Calu3 (cell line): ENCODE data around the gene AKIP1. TPM values are rescaled to one million over a fixed set of nuclear protein-coding genes. Genes with fewer than 3 reads are reported as not detected.
A peak's percentile ranks its signal among the peaks of the same experiment; 100 is the strongest.
"Not testable (repeated sequence)": the region's sequence is repeated elsewhere in the genome, so short reads cannot be mapped to it uniquely, and the experiment has no call there.

Experiments used
- BruUV-seq: library from RNA; stranded (reverse); fragments of 400-500 nt; replicated peaks from 2 replicates; lab custom pipeline; 2021; lab: Mats Ljungman, UMichigan
- CTCF ChIA-PET: fragments of 300-600 bp; sonication (Branson Sonifier 250); formaldehyde crosslinking; loops from one replicate; lab custom pipeline; 2022; ENCODE audit warnings: antibody characterized with exemption; lab: Charles Lee
- DNase-seq: peaks from one replicate; pipeline ENCODE4 v3.0.0; 2022
- H3K27ac Mint-ChIP-seq: one replicate; pipeline ENCODE4 v1.8.0; 2022; ENCODE audit warnings: mixed read lengths; ENCODE audit not compliant: unreplicated experiment
- H3K27me3 Mint-ChIP-seq: one replicate; pipeline ENCODE4 v1.8.0; 2022; ENCODE audit warnings: mixed read lengths; ENCODE audit not compliant: unreplicated experiment
- H3K36me3 Mint-ChIP-seq: one replicate; pipeline ENCODE4 v1.8.0; 2022; ENCODE audit warnings: mild to moderate bottlenecking, moderate library complexity, mixed read lengths; ENCODE audit not compliant: insufficient read depth, unreplicated experiment
- H3K4me1 Mint-ChIP-seq: one replicate; pipeline ENCODE4 v1.8.0; 2022; ENCODE audit warnings: mild to moderate bottlenecking, low read depth, mixed read lengths; ENCODE audit not compliant: unreplicated experiment
- H3K4me3 Mint-ChIP-seq: one replicate; pipeline ENCODE4 v1.8.0; 2022; ENCODE audit warnings: mild to moderate bottlenecking, low read depth, moderate library complexity, mixed read lengths; ENCODE audit not compliant: unreplicated experiment
- H3K9me3 Mint-ChIP-seq: one replicate; pipeline ENCODE4 v1.8.0; 2022; ENCODE audit warnings: low read depth, mixed read lengths; ENCODE audit not compliant: unreplicated experiment
- intact Hi-C: fragments of 100-400 bp; cut with micrococcal nuclease; formaldehyde crosslinking; loops from one replicate; pipeline ENCODE4 v1.10.0; 2022; ENCODE audit not compliant: unreplicated experiment
- total RNA-seq: library from RNA; stranded (reverse); gene quantifications from 2 replicates; pipeline ENCODE4 v1.2.3, GENCODE V29; 2022
- TF ChIP-seq, protein P1 (sequence below): fragments of 200-600 bp; IDR thresholded peaks from one replicate; pipeline ENCODE4 v1.8.0; 2022; ENCODE audit warnings: antibody characterized with exemption; ENCODE audit not compliant: unreplicated experiment

AKIP1 gene
- total RNA-seq, 1 experiment from 2014 or later: 23.0 TPM

- BruUV-seq: no TSS peak
- CTCF ChIA-PET: no interaction called here
- Mint-ChIP-seq H3K4me3 (no peak overlapping the region), H3K4me1 (peaks cover 17% of the 10 kb centered on the region), H3K27ac (no peak overlapping the region), H3K36me3 (no peaks in the 10 kb centered on the region), H3K27me3 (peaks cover 19% of the 10 kb centered on the region), H3K9me3 (no peaks in the 10 kb centered on the region)
- TF ChIP-seq, protein P1, sequence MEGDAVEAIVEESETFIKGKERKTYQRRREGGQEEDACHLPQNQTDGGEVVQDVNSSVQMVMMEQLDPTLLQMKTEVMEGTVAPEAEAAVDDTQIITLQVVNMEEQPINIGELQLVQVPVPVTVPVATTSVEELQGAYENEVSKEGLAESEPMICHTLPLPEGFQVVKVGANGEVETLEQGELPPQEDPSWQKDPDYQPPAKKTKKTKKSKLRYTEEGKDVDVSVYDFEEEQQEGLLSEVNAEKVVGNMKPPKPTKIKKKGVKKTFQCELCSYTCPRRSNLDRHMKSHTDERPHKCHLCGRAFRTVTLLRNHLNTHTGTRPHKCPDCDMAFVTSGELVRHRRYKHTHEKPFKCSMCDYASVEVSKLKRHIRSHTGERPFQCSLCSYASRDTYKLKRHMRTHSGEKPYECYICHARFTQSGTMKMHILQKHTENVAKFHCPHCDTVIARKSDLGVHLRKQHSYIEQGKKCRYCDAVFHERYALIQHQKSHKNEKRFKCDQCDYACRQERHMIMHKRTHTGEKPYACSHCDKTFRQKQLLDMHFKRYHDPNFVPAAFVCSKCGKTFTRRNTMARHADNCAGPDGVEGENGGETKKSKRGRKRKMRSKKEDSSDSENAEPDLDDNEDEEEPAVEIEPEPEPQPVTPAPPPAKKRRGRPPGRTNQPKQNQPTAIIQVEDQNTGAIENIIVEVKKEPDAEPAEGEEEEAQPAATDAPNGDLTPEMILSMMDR: no peak
- intact Hi-C loops: no loop called here
- no peak for DNase-seq
Observed at GRCh38 chr11:8933931-8934330, 22.9 kb downstream of the AKIP1 start.

- DNase-seq: peak; percentile 6
- no TSS peak for BruUV-seq
Observed at GRCh38 chr11:8934742-8935488, 23.9 kb downstream of the AKIP1 start.

DNA sequence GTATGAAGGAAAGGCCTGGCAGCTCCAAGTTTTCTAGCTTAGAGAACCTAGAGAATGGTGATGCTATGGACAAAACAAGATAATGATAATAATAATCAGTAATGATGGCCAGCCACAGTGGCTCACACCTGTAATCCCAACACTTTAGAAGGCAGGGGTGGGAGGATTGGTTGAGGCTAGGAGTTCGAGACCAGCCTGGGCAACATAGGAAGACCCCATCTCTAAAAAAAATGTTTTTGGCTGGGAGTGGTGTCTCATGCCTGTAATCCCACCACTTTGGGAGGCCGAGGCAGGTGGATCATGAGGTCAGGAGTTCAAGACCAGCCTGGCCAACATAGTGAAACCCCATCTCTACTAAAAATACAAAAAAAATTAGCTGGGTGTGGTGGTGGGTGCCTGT lies 24.8 kb downstream of the AKIP1 start:
- H3K27ac Mint-ChIP-seq, intact Hi-C loops, H3K36me3 Mint-ChIP-seq, H3K9me3 Mint-ChIP-seq, H3K4me3 Mint-ChIP-seq, DNase-seq, CTCF ChIA-PET, BruUV-seq: not testable (repeated sequence)
- peaks cover 14% of the 10 kb centered on the region for H3K27me3 Mint-ChIP-seq
- H3K4me1 Mint-ChIP-seq: peaks cover 17% of the 10 kb centered on the region

More at GRCh38 chr11:8934742-8935488, 23.9 kb downstream of the AKIP1 start:
- Mint-ChIP-seq H3K4me1 (peaks cover 17% of the 10 kb centered on the region), H3K4me3 (peak overlapping the region; percentile 14), H3K36me3 (no peaks in the 10 kb centered on the region), H3K27me3 (peaks cover 10% of the 10 kb centered on the region), H3K9me3 (no peaks in the 10 kb centered on the region), H3K27ac (no peak overlapping the region)
- TF ChIP-seq, protein P1: no peak
- intact Hi-C loops: no loop called here
- CTCF ChIA-PET: no interaction called here

DNA sequence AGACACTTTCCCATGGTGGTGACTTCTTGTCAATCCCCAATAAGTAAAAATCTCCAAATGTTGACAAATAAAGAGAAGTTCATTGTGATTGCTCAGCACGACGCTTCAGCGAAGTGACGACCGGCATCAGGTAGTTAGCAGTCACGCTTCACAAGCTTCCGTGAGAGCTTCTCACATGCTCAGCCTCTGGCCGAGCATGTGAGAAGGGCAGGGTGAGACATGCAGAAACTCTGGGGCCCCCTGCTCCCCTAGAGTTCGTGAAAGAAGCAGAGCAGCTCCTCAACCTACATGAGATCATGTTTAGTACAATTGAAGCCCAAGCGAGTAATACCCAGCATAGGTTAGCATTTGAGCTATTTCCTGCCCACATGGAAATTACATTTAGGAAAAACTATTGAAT lies 26.2 kb downstream of the AKIP1 start:
- H3K36me3 Mint-ChIP-seq: no peaks in the 10 kb centered on the region
- no peak overlapping the region for H3K4me3 Mint-ChIP-seq
- CTCF ChIA-PET: no interaction called here
- TF ChIP-seq, protein P1: no peak
- DNase-seq: no peak
- no peaks in the 10 kb centered on the region for H3K9me3 Mint-ChIP-seq
- no peak overlapping the region for H3K27ac Mint-ChIP-seq
- H3K4me1 Mint-ChIP-seq: peaks cover 17% of the 10 kb centered on the region
- intact Hi-C loops: no loop called here
- BruUV-seq: no TSS peak
- peaks cover 27% of the 10 kb centered on the region for H3K27me3 Mint-ChIP-seq

DNA sequence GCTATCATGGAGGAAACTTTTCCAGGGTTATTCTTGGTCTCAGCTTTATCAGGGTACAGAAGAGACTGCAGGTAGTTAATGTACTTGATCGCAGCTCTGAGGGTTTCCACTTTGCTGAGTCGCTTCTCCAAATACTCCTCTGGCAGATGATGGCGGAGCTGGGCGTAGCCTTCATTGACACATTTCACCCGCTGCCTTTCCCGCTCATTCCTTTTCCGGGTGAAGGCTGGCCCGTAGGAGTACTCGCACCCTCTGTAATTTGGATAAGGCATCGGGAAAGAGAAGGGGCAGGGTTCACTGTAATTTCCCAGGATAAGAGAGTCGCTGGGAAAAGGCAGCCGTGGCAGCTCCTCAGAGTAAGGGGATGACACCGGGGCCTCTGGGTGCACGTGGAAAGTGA lies 26.7 kb downstream of the AKIP1 start:
- peaks cover 27% of the 10 kb centered on the region for H3K27me3 Mint-ChIP-seq

More for the DNA sequence above, 26.7 kb downstream of the AKIP1 start:
- BruUV-seq: no TSS peak
- DNase-seq: no peak
- CTCF ChIA-PET: interaction anchor here (0.6 kb wide), 1 partner anchor 12 kb away, joined by 4 read pairs; no protein-coding TSS in a partner anchor
- Mint-ChIP-seq H3K4me3 (no peak overlapping the region), H3K4me1 (peaks cover 17% of the 10 kb centered on the region), H3K36me3 (no peaks in the 10 kb centered on the region), H3K9me3 (no peaks in the 10 kb centered on the region), H3K27ac (no peak overlapping the region)
- intact Hi-C loops: no loop called here
- TF ChIP-seq, protein P1: no peak
